H9 (cell line): ENCODE results near the gene CACHD1. TPM values are rescaled to one million over a fixed set of nuclear protein-coding genes. Genes with fewer than 3 reads are reported as not detected.

Source experiments
- DNase-seq: peaks from one replicate; pipeline ENCODE4 v3.0.0-alpha.2; 2017
- H2AFZ ChIP-seq: one replicate; pipeline ENCODE4 v1.6.1; 2013; ENCODE audit warnings: mild to moderate bottlenecking, low read length, control low read depth, moderate library complexity
- H2AK5ac ChIP-seq: 2 replicates; pipeline ENCODE4 v1.6.1; 2013; ENCODE audit warnings: low read length, control low read depth, mixed read lengths; ENCODE audit not compliant: insufficient read length
- H2BK120ac ChIP-seq: one replicate; pipeline ENCODE4 v1.6.1; 2013; ENCODE audit warnings: low read depth, mild to moderate bottlenecking, low read length, control low read depth, inconsistent platforms; ENCODE audit not compliant: poor library complexity, severe bottlenecking
- H2BK12ac ChIP-seq: 2 replicates; pipeline ENCODE4 v1.6.1; 2013; ENCODE audit warnings: low read length, control low read depth, mixed read lengths, low read depth; ENCODE audit not compliant: insufficient read length
- H2BK15ac ChIP-seq: 2 replicates; pipeline ENCODE4 v1.6.1; 2013; ENCODE audit warnings: low read depth, low read length, control low read depth
- H2BK20ac ChIP-seq: one replicate; pipeline ENCODE4 v1.6.1; 2013; ENCODE audit warnings: low read depth, mild to moderate bottlenecking, low read length, control low read depth, inconsistent platforms; ENCODE audit not compliant: poor library complexity, severe bottlenecking
- H2BK5ac ChIP-seq: 2 replicates; pipeline ENCODE4 v1.6.1; 2013; ENCODE audit warnings: low read length, control low read depth, mixed read lengths; ENCODE audit not compliant: insufficient read length
- H3K14ac ChIP-seq: 2 replicates; pipeline ENCODE4 v1.6.1; 2013; ENCODE audit warnings: low read length, control low read depth; ENCODE audit not compliant: insufficient read depth
- H3K18ac ChIP-seq: 2 replicates; pipeline ENCODE4 v1.6.1; 2013; ENCODE audit warnings: low read depth, mild to moderate bottlenecking, mixed read lengths, low read length, control low read depth; ENCODE audit not compliant: insufficient read length
- H3K23ac ChIP-seq: 2 replicates; pipeline ENCODE4 v1.6.1; 2013; ENCODE audit warnings: low read length, control low read depth, mixed read lengths, low read depth; ENCODE audit not compliant: insufficient read length
- H3K23me2 ChIP-seq: 2 replicates; pipeline ENCODE4 v1.6.1; 2013; ENCODE audit warnings: low read depth, mild to moderate bottlenecking, mixed read lengths, low read length, control low read depth; ENCODE audit not compliant: insufficient read length, poor library complexity, severe bottlenecking
- H3K27ac ChIP-seq: 2 replicates; pipeline ENCODE4 v1.5.1; 2013; ENCODE audit warnings: low read length, control low read depth, mixed read lengths, low read depth; ENCODE audit not compliant: insufficient read length
- H3K27me3 ChIP-seq: 2 replicates; pipeline ENCODE4 v1.6.1; 2013; ENCODE audit warnings: low read length, control low read depth, inconsistent platforms; ENCODE audit not compliant: insufficient read depth
- H3K4ac ChIP-seq: 2 replicates; pipeline ENCODE4 v1.6.1; 2013; ENCODE audit warnings: low read depth, mild to moderate bottlenecking, control low read depth, inconsistent platforms, low read length, moderate library complexity
- H3K4me1 ChIP-seq: 2 replicates; pipeline ENCODE4 v1.6.1; 2013; ENCODE audit warnings: low read length, control low read depth, inconsistent platforms; ENCODE audit not compliant: insufficient read depth
- H3K4me2 ChIP-seq: 2 replicates; pipeline ENCODE4 v1.6.1; 2013; ENCODE audit warnings: low read length, control low read depth, mixed read lengths; ENCODE audit not compliant: insufficient read length, insufficient read depth
- H3K56ac ChIP-seq: 2 replicates; pipeline ENCODE4 v1.6.1; 2013; ENCODE audit warnings: low read depth, mild to moderate bottlenecking, mixed read lengths, low read length, control low read depth; ENCODE audit not compliant: insufficient read length
- H3K79me1 ChIP-seq: 2 replicates; pipeline ENCODE4 v1.6.1; 2013; ENCODE audit warnings: low read depth, mild to moderate bottlenecking, moderate library complexity, low read length, control low read depth, inconsistent platforms; ENCODE audit not compliant: insufficient read depth, poor library complexity, severe bottlenecking
- H3K79me2 ChIP-seq: 2 replicates; pipeline ENCODE4 v1.6.1; 2013; ENCODE audit warnings: low read length, control low read depth, inconsistent platforms; ENCODE audit not compliant: insufficient read depth
- H3K9ac ChIP-seq: 2 replicates; pipeline ENCODE4 v1.6.1; 2013; ENCODE audit warnings: low read length, control low read depth, mixed read lengths; ENCODE audit not compliant: insufficient read length; ENCODE audit errors: extremely low read depth
- H3K9me3 ChIP-seq: one replicate; pipeline ENCODE4 v1.6.1; 2013; ENCODE audit warnings: low read depth, low read length, inconsistent platforms; ENCODE audit not compliant: control insufficient read depth
- H3T11ph ChIP-seq: one replicate; pipeline ENCODE4 v1.6.1; 2013; ENCODE audit warnings: mild to moderate bottlenecking, low read length, control low read depth, inconsistent platforms
- H4K20me1 ChIP-seq: one replicate; pipeline ENCODE4 v1.6.1; 2013; ENCODE audit not compliant: control insufficient read depth, insufficient read length, insufficient read depth
- H4K5ac ChIP-seq: 2 replicates; pipeline ENCODE4 v1.6.1; 2013; ENCODE audit warnings: low read depth, mild to moderate bottlenecking, mixed read lengths, low read length, control low read depth; ENCODE audit not compliant: insufficient read length
- H4K8ac ChIP-seq: replicated peaks from 2 replicates; pipeline ENCODE4 v1.6.1; 2013; ENCODE audit warnings: low read length, control low read depth, mixed read lengths, low read depth; ENCODE audit not compliant: insufficient read length
- H4K91ac ChIP-seq: 2 replicates; pipeline ENCODE4 v1.6.1; 2013; ENCODE audit warnings: low read depth, mild to moderate bottlenecking, moderate library complexity, mixed read lengths, low read length, control low read depth; ENCODE audit not compliant: insufficient read length
- H3K27ac Mint-ChIP-seq, 3 experiments: 2 replicates in 2 of 3; 3 replicates in 1 of 3; pipeline ENCODE4 v1.8.0; 2020 to 2021; ENCODE audit warnings: mixed read lengths in 3 of 3, mild to moderate bottlenecking in 1 of 3, moderate library complexity in 1 of 3
- H3K27me3 Mint-ChIP-seq: 2 replicates; pipeline ENCODE4 v1.8.0; 2021; ENCODE audit warnings: low read depth, mild to moderate bottlenecking, moderate library complexity, mixed read lengths
- H3K36me3 Mint-ChIP-seq, 3 experiments: 2 replicates in 2 of 3; 3 replicates in 1 of 3; pipeline ENCODE4 v1.8.0; 2020 to 2021; ENCODE audit warnings: low read depth in 3 of 3, mixed read lengths in 3 of 3; ENCODE audit not compliant: insufficient read depth in 1 of 3
- H3K4me1 Mint-ChIP-seq, 2 experiments: 2 replicates each; pipeline ENCODE4 v1.8.0; 2020; ENCODE audit warnings: mixed read lengths in 2 of 2
- H3K4me3 Mint-ChIP-seq, 2 experiments: 2 replicates in 1 of 2; 3 replicates in 1 of 2; pipeline ENCODE4 v1.8.0; 2020 to 2021; ENCODE audit warnings: mild to moderate bottlenecking in 2 of 2, mixed read lengths in 2 of 2, moderate library complexity in 1 of 2
- H3K9me3 Mint-ChIP-seq, 2 experiments: 2 replicates in 1 of 2; 3 replicates in 1 of 2; pipeline ENCODE4 v1.8.0; 2020; ENCODE audit warnings: mild to moderate bottlenecking in 2 of 2, mixed read lengths in 2 of 2, moderate library complexity in 1 of 2
- total RNA-seq: library from RNA; stranded (reverse); gene quantifications from 2 replicates; pipeline ENCODE4 v1.2.1, GENCODE V29; 2021
- TF ChIP-seq, protein P1 (sequence below): fragments of 200-600 bp; sonication (generic); conservative IDR thresholded peaks from 3 replicates; pipeline ENCODE4 v1.8.0; 2021; ENCODE audit warnings: antibody characterized with exemption, mild to moderate bottlenecking

The CACHD1 gene
- total RNA-seq, 1 experiment from 2014 or later, result 94.2 TPM

DNA sequence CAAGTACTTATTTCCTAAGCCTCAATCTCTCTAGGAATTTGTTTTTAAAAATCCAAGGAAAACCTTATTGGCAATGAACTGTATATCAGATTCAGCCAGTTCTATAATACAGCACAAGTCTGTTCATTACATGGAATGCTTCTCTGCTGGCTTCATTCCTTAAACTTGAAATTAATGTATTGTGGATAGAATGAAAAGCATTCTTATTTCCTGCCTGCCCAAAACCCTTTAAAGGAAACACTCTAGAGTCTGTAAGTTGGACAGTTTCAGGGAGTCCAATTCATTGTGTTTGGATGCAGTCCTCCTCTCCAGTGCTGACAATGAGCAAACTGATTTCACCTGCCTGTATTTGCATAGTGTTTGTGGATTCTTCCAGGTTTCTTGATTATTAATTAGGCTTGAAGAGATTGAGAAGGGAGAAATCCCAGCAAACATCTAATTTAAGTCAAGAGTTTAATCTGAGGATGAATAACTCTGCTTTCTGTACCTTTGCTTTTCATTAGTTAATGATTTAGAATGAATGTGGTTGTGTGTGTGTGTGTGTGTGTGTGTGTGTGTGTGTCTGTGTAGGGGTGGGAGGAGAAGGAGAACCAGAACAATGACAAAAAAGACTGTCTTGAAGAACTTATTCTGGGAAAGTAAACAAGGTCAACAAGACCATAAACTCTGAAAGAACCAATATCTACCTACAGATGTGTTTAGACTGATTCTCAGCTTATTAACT is 61.2 kb downstream of the CACHD1 start:
- Histone ChIP-seq H3K4me1 (peaks cover 4% of the 10 kb centered on the region; the same call in 1 of the 2 replicates), H3K27ac (no peak overlapping the region)

More for the DNA sequence above, 61.2 kb downstream of the CACHD1 start:
- H3K56ac ChIP-seq, result no peak overlapping the region
- no peak overlapping the region for H3K18ac ChIP-seq
- no peak overlapping the region for H3K4ac ChIP-seq
- peaks cover 2% of the 10 kb centered on the region for H3K79me1 ChIP-seq
- no peak overlapping the region for H4K8ac ChIP-seq
- H2AK5ac ChIP-seq, result no peak overlapping the region
- Mint-ChIP-seq H3K27ac (peak overlapping the region in 1 of 3 experiments; percentile 14; a peak in 2 of 7 replicates), H3K36me3 (peaks cover 15 to 23% (median 21%) of the 10 kb centered on the region in 3 experiments), H3K4me1 (peaks cover 67 to 68% of the 10 kb centered on the region in 2 experiments), H3K4me3 (no peak overlapping the region), H3K27me3 (no peaks in the 10 kb centered on the region), H3K9me3 (peaks cover 4 to 5% of the 10 kb centered on the region in 2 experiments; a peak in 2 of 5 replicates)
- H4K91ac ChIP-seq, result no peak overlapping the region
- no peak overlapping the region for H3K4me2 ChIP-seq
- H3K9me3 ChIP-seq, result no peaks in the 10 kb centered on the region
- H2BK20ac ChIP-seq, result no peak overlapping the region
- no peak for DNase-seq
- no peak overlapping the region for H4K5ac ChIP-seq
- no peak overlapping the region for H2BK5ac ChIP-seq
- no peaks in the 10 kb centered on the region for H4K20me1 ChIP-seq
- H3K14ac ChIP-seq, result no peak overlapping the region
- H2AFZ ChIP-seq, result no peak overlapping the region
- no peak overlapping the region for H2BK12ac ChIP-seq
- TF ChIP-seq, protein P1, sequence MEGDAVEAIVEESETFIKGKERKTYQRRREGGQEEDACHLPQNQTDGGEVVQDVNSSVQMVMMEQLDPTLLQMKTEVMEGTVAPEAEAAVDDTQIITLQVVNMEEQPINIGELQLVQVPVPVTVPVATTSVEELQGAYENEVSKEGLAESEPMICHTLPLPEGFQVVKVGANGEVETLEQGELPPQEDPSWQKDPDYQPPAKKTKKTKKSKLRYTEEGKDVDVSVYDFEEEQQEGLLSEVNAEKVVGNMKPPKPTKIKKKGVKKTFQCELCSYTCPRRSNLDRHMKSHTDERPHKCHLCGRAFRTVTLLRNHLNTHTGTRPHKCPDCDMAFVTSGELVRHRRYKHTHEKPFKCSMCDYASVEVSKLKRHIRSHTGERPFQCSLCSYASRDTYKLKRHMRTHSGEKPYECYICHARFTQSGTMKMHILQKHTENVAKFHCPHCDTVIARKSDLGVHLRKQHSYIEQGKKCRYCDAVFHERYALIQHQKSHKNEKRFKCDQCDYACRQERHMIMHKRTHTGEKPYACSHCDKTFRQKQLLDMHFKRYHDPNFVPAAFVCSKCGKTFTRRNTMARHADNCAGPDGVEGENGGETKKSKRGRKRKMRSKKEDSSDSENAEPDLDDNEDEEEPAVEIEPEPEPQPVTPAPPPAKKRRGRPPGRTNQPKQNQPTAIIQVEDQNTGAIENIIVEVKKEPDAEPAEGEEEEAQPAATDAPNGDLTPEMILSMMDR, result no peak
- H2BK15ac ChIP-seq, result no peak overlapping the region
- H3T11ph ChIP-seq, result no peak overlapping the region
- peaks cover 24% of the 10 kb centered on the region; the same call in 1 of the 2 replicates for H3K79me2 ChIP-seq
- no peak overlapping the region for H3K23ac ChIP-seq
- no peaks in the 10 kb centered on the region for H3K27me3 ChIP-seq
- H2BK120ac ChIP-seq, result no peak overlapping the region
- no peaks in the 10 kb centered on the region for H3K23me2 ChIP-seq
- H3K9ac ChIP-seq, result no peak overlapping the region
